Neural progenitor cell (in vitro differentiated cells): Measurements from ENCODE around the gene MYH10.

Experiments used
- CTCF ChIP-seq: fragments of 200-600 bp; sonication (generic); IDR thresholded peaks from 2 replicates; pipeline ENCODE4 v1.5.1; 2017; ENCODE audit warnings: antibody characterized with exemption, mild to moderate bottlenecking
- EZH2 ChIP-seq: fragments of 200-600 bp; sonication (generic); IDR thresholded peaks from 2 replicates; pipeline ENCODE4 v1.6.1; 2017; ENCODE audit warnings: antibody characterized with exemption, mild to moderate bottlenecking, moderate library complexity

GRCh38 chr17:8537734-8538133, 92.8 kb downstream of the MYH10 start:
- TF ChIP-seq CTCF (no peak), EZH2 (no peak)
